HG03097 (cell line): ENCODE results near the gene TNFRSF19.

Experiments used
- ATAC-seq: cut with Tn5 transposase; IDR thresholded peaks from one replicate; pipeline ENCODE4 v1.9.1; 2021; ENCODE audit not compliant: unreplicated experiment, low FRiP score

TNFRSF19 gene

GRCh38 chr13:23709536-23709935 lies 139.3 kb downstream of the TNFRSF19 start:
- no peak for ATAC-seq

- ATAC-seq, result no peak
These were observed 140.2 kb downstream of the TNFRSF19 start for GRCh38 chr13:23710366-23710765.

- no peak for ATAC-seq
These were observed 141.1 kb downstream of the TNFRSF19 start for GRCh38 chr13:23711355-23711754.

- ATAC-seq, result no peak
These were observed 144.5 kb downstream of the TNFRSF19 start for GRCh38 chr13:23714672-23715071.

- ATAC-seq, result no peak
These were observed 145.0 kb downstream of the TNFRSF19 start for GRCh38 chr13:23715092-23715761.

- ATAC-seq, result no peak
These were observed 145.6 kb downstream of the TNFRSF19 start for GRCh38 chr13:23715762-23716235.

- no peak for ATAC-seq
These were observed 146.2 kb downstream of the TNFRSF19 start for GRCh38 chr13:23716401-23716800.

- no peak for ATAC-seq
These were observed 148.8 kb downstream of the TNFRSF19 start for GRCh38 chr13:23718996-23719395.

- ATAC-seq, result no peak
These were observed 152.7 kb downstream of the TNFRSF19 start for GRCh38 chr13:23722726-23723453.

GRCh38 chr13:23723471-23723870 lies 153.3 kb downstream of the TNFRSF19 start:
- ATAC-seq, result no peak

- no peak for ATAC-seq
These were observed 154.2 kb downstream of the TNFRSF19 start for GRCh38 chr13:23724196-23724970.
